GM23338 (cell line): Measurements from ENCODE around the gene TRIM25. TPM values are rescaled to one million over a fixed set of nuclear protein-coding genes. Genes with fewer than 3 reads are reported as not detected.

ENCODE experiments used
- ATAC-seq: fragments of 200-7000 bp; cut with Tn5 transposase; 3 replicates; pipeline ENCODE4 v1.9.1; 2020
- DNase-seq: peaks from one replicate; pipeline ENCODE4 v3.0.0-alpha.2; 2015; ENCODE audit warnings: low spot score
- H2AFZ ChIP-seq: fragments of 200-600 bp; sonication (generic); 2 replicates; pipeline ENCODE4 v1.8.0; 2016; ENCODE audit warnings: antibody characterized with exemption, mild to moderate bottlenecking, moderate library complexity
- H3F3A ChIP-seq: fragments of 200-600 bp; sonication (generic); replicated peaks from 2 replicates; pipeline ENCODE4 v1.8.0; 2017; ENCODE audit warnings: antibody characterized with exemption, mixed run types, low read depth
- H3K27ac ChIP-seq: fragments of 200-600 bp; sonication (generic); 2 replicates; pipeline ENCODE4 v1.6.1; 2016; ENCODE audit warnings: low read depth
- H3K27me3 ChIP-seq: fragments of 200-600 bp; sonication (generic); 2 replicates; pipeline ENCODE4 v1.8.0; 2016; ENCODE audit warnings: mild to moderate bottlenecking, mixed run types, moderate library complexity; ENCODE audit not compliant: insufficient read depth
- H3K36me3 ChIP-seq: fragments of 200-600 bp; sonication (generic); 2 replicates; pipeline ENCODE4 v1.8.0; 2016; ENCODE audit warnings: mild to moderate bottlenecking; ENCODE audit not compliant: insufficient read depth
- H3K4me1 ChIP-seq: fragments of 200-600 bp; sonication (generic); 2 replicates; pipeline ENCODE4 v1.8.0; 2016; ENCODE audit warnings: mild to moderate bottlenecking, moderate library complexity; ENCODE audit not compliant: insufficient read depth
- H3K4me2 ChIP-seq: fragments of 200-600 bp; sonication (generic); 2 replicates; pipeline ENCODE4 v1.7.1; 2017; ENCODE audit warnings: mixed run types
- H3K4me3 ChIP-seq: fragments of 200-600 bp; sonication (generic); 2 replicates; pipeline ENCODE4 v1.6.1; 2016; ENCODE audit warnings: mixed run types
- H3K79me2 ChIP-seq: fragments of 200-600 bp; sonication (generic); replicated peaks from 2 replicates; pipeline ENCODE4 v1.8.0; 2017; ENCODE audit warnings: mild to moderate bottlenecking; ENCODE audit not compliant: insufficient read depth
- H3K9me2 ChIP-seq: fragments of 200-600 bp; sonication (generic); 2 replicates; pipeline ENCODE4 v1.8.0; 2017; ENCODE audit not compliant: insufficient read depth
- H4K20me1 ChIP-seq: fragments of 200-600 bp; sonication (generic); replicated peaks from 2 replicates; pipeline ENCODE4 v1.8.0; 2017; ENCODE audit warnings: mild to moderate bottlenecking; ENCODE audit not compliant: insufficient read depth
- H3K27ac Mint-ChIP-seq: 2 replicates; pipeline ENCODE4 v1.8.0; 2020; ENCODE audit warnings: inconsistent platforms, mild to moderate bottlenecking, moderate library complexity, mixed read lengths
- H3K27me3 Mint-ChIP-seq: 3 replicates; pipeline ENCODE4 v1.8.0; 2022; ENCODE audit warnings: low read depth, mild to moderate bottlenecking, moderate library complexity, mixed read lengths, inconsistent platforms; ENCODE audit not compliant: insufficient read depth, poor library complexity
- H3K36me3 Mint-ChIP-seq: 3 replicates; pipeline ENCODE4 v1.8.0; 2021; ENCODE audit warnings: low read depth, mild to moderate bottlenecking, inconsistent platforms, moderate library complexity, mixed read lengths
- H3K4me1 Mint-ChIP-seq: 3 replicates; pipeline ENCODE4 v1.8.0; 2020; ENCODE audit warnings: mild to moderate bottlenecking, inconsistent platforms, mixed read lengths
- H3K4me3 Mint-ChIP-seq: 3 replicates; pipeline ENCODE4 v1.8.0; 2021; ENCODE audit warnings: moderate library complexity, mild to moderate bottlenecking, inconsistent platforms, mixed read lengths
- H3K9me3 Mint-ChIP-seq: 3 replicates; pipeline ENCODE4 v1.8.0; 2020; ENCODE audit warnings: moderate library complexity, mild to moderate bottlenecking, inconsistent platforms, mixed read lengths
- CREB1 ChIP-seq: fragments of 250-450 bp; sonication (Bioruptor Pico); IDR thresholded peaks from 2 replicates; pipeline ENCODE4 v1.5.0; 2020; ENCODE audit warnings: low read depth, mild to moderate bottlenecking, moderate library complexity
- CTCF ChIP-seq, 2 experiments: fragments of 200-600 bp in 1 of 2; sonication (generic) in 1 of 2; conservative IDR thresholded peaks; 2 replicates each; pipeline versions ENCODE4 v1.5.1 to v1.6.1; 2016 to 2017; ENCODE audit warnings: antibody characterized with exemption in 2 of 2, low read depth in 2 of 2, mild to moderate bottlenecking in 2 of 2, moderate library complexity in 1 of 2
- ETS1 ChIP-seq: IDR thresholded peaks from 2 replicates; pipeline ENCODE4 v1.6.1; 2016; ENCODE audit warnings: antibody characterized with exemption
- EZH2 ChIP-seq: fragments of 200-600 bp; sonication (generic); IDR thresholded peaks from one replicate; pipeline ENCODE4 v1.8.0; 2017; ENCODE audit warnings: antibody characterized with exemption, mild to moderate bottlenecking, low read depth; ENCODE audit not compliant: unreplicated experiment
- EZH2phosphoT487 ChIP-seq: fragments of 200-600 bp; sonication (generic); IDR thresholded peaks from one replicate; pipeline ENCODE4 v1.8.1; 2018; ENCODE audit warnings: antibody characterized with exemption; ENCODE audit not compliant: unreplicated experiment
- JUNB ChIP-seq: IDR thresholded peaks from one replicate; pipeline ENCODE4 v1.6.1; 2016; ENCODE audit warnings: antibody characterized with exemption; ENCODE audit not compliant: unreplicated experiment
- NANOG ChIP-seq: IDR thresholded peaks from 2 replicates; pipeline ENCODE4 v1.6.1; 2016; ENCODE audit warnings: antibody characterized with exemption, borderline replicate concordance
- POLR2AphosphoS5 ChIP-seq: IDR thresholded peaks from 2 replicates; pipeline ENCODE4 v1.6.1; 2016; ENCODE audit warnings: antibody characterized with exemption, low read depth
- STAT1 ChIP-seq: IDR thresholded peaks from one replicate; pipeline ENCODE4 v1.6.1; 2016; ENCODE audit warnings: antibody characterized with exemption; ENCODE audit not compliant: unreplicated experiment
- ZNF114 ChIP-seq: fragments of 250-450 bp; sonication (Bioruptor Pico); IDR thresholded peaks from 2 replicates; pipeline ENCODE4 v1.5.0; 2020; ENCODE audit warnings: mild to moderate bottlenecking, moderate library complexity
- ZNF331 ChIP-seq: fragments of 250-450 bp; sonication (Bioruptor Pico); IDR thresholded peaks from 2 replicates; pipeline ENCODE4 v1.5.0; 2020; ENCODE audit warnings: low read depth, mild to moderate bottlenecking, moderate library complexity
- ZNF462 ChIP-seq: fragments of 250-450 bp; sonication (Bioruptor Pico); IDR thresholded peaks from 2 replicates; pipeline ENCODE4 v1.5.0; 2020; ENCODE audit warnings: mild to moderate bottlenecking, moderate library complexity
- polyA plus RNA-seq: library from polyadenylated mRNA; unstranded; fragments of >200 nt; fragmentation: Nextera tagmentation; extraction: Ambion mirVana; gene quantifications from 2 replicates; pipeline ENCODE4 v1.2.1, GENCODE V29; 2016
- total RNA-seq: library from RNA; depleted of rRNA; stranded (reverse); fragments of >200 nt; shearing (Covaris generic); gene quantifications from 2 replicates; pipeline ENCODE4 v1.2.3, GENCODE V29; 2014
- TF ChIP-seq, protein P1 (sequence below): IDR thresholded peaks from one replicate; pipeline ENCODE4 v1.6.1; 2018; ENCODE audit warnings: antibody characterized with exemption; ENCODE audit not compliant: unreplicated experiment

TRIM25 gene
- total and polyA plus RNA-seq, 2 experiments from 2014 or later = 19.6 to 36.2 TPM

GRCh38 chr17:56884483-56885311 lies 29.2 kb downstream of the TRIM25 start:
- Mint-ChIP-seq H3K27me3 (peaks cover 2% of the 10 kb centered on the region), H3K4me3 (no peak overlapping the region), H3K36me3 (peaks cover 33% of the 10 kb centered on the region), H3K27ac (no peak overlapping the region), H3K9me3 (peaks cover 29% of the 10 kb centered on the region), H3K4me1 (peaks cover 4% of the 10 kb centered on the region; the same call in 1 of the 3 replicates)
- ATAC-seq (no peak), DNase-seq (no peak)
- no peaks in the 10 kb centered on the region for H3F3A ChIP-seq
- H4K20me1 ChIP-seq = no peaks in the 10 kb centered on the region
- peaks cover 11% of the 10 kb centered on the region; the same call in 1 of the 2 replicates for H3K36me3 ChIP-seq
- no peaks in the 10 kb centered on the region for H3K27me3 ChIP-seq
- H3K4me1 ChIP-seq = 0 out of 2 replicates have a peak, but pooled peaks cover under 1% of the 10 kb centered on the region
- no peaks in the 10 kb centered on the region for H3K9me2 ChIP-seq
- no peak overlapping the region for H3K27ac ChIP-seq
- no peak for TF ChIP-seq ZNF462
- TF ChIP-seq CREB1 (CRISPR knock-in tag) = no peak
- TF ChIP-seq EZH2 = no peak
- no peak for TF ChIP-seq EZH2phosphoT487
- TF ChIP-seq NANOG = no peak
- TF ChIP-seq ZNF331 (CRISPR knock-in tag) = no peak
- TF ChIP-seq POLR2AphosphoS5 = no peak
- TF ChIP-seq JUNB = no peak
- TF ChIP-seq CTCF (conservative IDR thresholded peaks at IDR 0.05; ENCODE audit: low read depth in 2 of 2) = no peak
- no peak for TF ChIP-seq ZNF114 (CRISPR knock-in tag)
- TF ChIP-seq ETS1 = no peak
- TF ChIP-seq, protein P1, sequence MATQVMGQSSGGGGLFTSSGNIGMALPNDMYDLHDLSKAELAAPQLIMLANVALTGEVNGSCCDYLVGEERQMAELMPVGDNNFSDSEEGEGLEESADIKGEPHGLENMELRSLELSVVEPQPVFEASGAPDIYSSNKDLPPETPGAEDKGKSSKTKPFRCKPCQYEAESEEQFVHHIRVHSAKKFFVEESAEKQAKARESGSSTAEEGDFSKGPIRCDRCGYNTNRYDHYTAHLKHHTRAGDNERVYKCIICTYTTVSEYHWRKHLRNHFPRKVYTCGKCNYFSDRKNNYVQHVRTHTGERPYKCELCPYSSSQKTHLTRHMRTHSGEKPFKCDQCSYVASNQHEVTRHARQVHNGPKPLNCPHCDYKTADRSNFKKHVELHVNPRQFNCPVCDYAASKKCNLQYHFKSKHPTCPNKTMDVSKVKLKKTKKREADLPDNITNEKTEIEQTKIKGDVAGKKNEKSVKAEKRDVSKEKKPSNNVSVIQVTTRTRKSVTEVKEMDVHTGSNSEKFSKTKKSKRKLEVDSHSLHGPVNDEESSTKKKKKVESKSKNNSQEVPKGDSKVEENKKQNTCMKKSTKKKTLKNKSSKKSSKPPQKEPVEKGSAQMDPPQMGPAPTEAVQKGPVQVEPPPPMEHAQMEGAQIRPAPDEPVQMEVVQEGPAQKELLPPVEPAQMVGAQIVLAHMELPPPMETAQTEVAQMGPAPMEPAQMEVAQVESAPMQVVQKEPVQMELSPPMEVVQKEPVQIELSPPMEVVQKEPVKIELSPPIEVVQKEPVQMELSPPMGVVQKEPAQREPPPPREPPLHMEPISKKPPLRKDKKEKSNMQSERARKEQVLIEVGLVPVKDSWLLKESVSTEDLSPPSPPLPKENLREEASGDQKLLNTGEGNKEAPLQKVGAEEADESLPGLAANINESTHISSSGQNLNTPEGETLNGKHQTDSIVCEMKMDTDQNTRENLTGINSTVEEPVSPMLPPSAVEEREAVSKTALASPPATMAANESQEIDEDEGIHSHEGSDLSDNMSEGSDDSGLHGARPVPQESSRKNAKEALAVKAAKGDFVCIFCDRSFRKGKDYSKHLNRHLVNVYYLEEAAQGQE = no peak
- no peak for TF ChIP-seq STAT1
- no peaks in the 10 kb centered on the region for H3K79me2 ChIP-seq
- no peak overlapping the region for H2AFZ ChIP-seq
- H3K4me3 ChIP-seq = no peak overlapping the region
- H3K4me2 ChIP-seq = no peak overlapping the region
